ENCODE measurements around the gene LMTK3. TPM values are rescaled to one million over a fixed set of nuclear protein-coding genes. Genes with fewer than 3 reads are reported as not detected.

Gene LMTK3
- total and polyA plus RNA-seq, 2 of the 13 experiments (the other 11 are each of a cell fraction or from before 2014, with no cell fraction given): 0.18 to 0.29 TPM

GRCh38 chr19:48469289-48469881 lies 42.2 kb downstream of the LMTK3 start, which contains the start of gene CYTH2 (continued):
- TF ChIP-seq PITX1 (CRISPR knock-in tag; IDR thresholded peaks at IDR 0.05) (no peak; the same call in 1 of the 2 replicates), KAT8 (CRISPR knock-in tag; IDR thresholded peaks at IDR 0.05) (peak; percentile 56), ZNF704 (CRISPR knock-in tag; IDR thresholded peaks at IDR 0.05; ENCODE audit: borderline replicate concordance) (0 out of 2 replicates have a peak, but pooled peaks have one; percentile 73), CBX1 (IDR thresholded peaks at IDR 0.05; ENCODE audit: low read depth) (no peak), ZNF383 (CRISPR knock-in tag; IDR thresholded peaks at IDR 0.05; ENCODE audit: borderline replicate concordance) (no peak), GLMP (CRISPR knock-in tag; IDR thresholded peaks at IDR 0.05; ENCODE audit: borderline replicate concordance) (no peak), WIZ (CRISPR knock-in tag; IDR thresholded peaks at IDR 0.05) (no peak; the same call in 1 of the 2 replicates), ZBTB20 (CRISPR knock-in tag; IDR thresholded peaks at IDR 0.05; ENCODE audit: borderline replicate concordance, low read depth) (peak; percentile 79; the same call in 1 of the 2 replicates), ZNF281 (CRISPR knock-in tag; IDR thresholded peaks at IDR 0.05; ENCODE audit: borderline replicate concordance) (no peak), MED13 (CRISPR knock-in tag; IDR thresholded peaks at IDR 0.05) (0 out of 2 replicates have a peak, but pooled peaks have one; percentile 31), ZNF800 (CRISPR knock-in tag; IDR thresholded peaks at IDR 0.05) (0 out of 2 replicates have a peak, but pooled peaks have one; percentile 54), DBP (CRISPR knock-in tag; IDR thresholded peaks at IDR 0.05; ENCODE audit: not compliant biosample characterization) (no peak), RARG (CRISPR knock-in tag; IDR thresholded peaks at IDR 0.05; ENCODE audit: low read depth) (no peak), AKNA (CRISPR knock-in tag; IDR thresholded peaks at IDR 0.05; ENCODE audit: borderline replicate concordance) (no peak), ZNF367 (CRISPR knock-in tag; IDR thresholded peaks at IDR 0.05; ENCODE audit: borderline replicate concordance) (no peak)

Measured in HepG2 (cell line).